Activated CD4-positive, alpha-beta T cell treated with anti-CD3 and anti-CD28 coated beads for 36 hours (primary cell): Measurements from ENCODE around the gene ELAVL2. TPM values are rescaled to one million over a fixed set of nuclear protein-coding genes. Genes with fewer than 3 reads are reported as not detected.

Experiments
- ATAC-seq: fragments of 200-7000 bp; cut with Tn5 transposase; one replicate; pipeline ENCODE4 v1.10.0; 2021; ENCODE audit warnings: mild to moderate bottlenecking, moderate library complexity
- CTCF ChIA-PET: fragments of 350-600 bp; sonication (Branson Sonifier 250); formaldehyde crosslinking; loops from one replicate; lab custom pipeline; 2021; ENCODE audit warnings: antibody characterized with exemption; lab: Charles Lee
- POLR2A ChIA-PET: fragments of 350-600 bp; sonication (Branson Sonifier 250); formaldehyde crosslinking; loops from one replicate; lab custom pipeline; 2021; ENCODE audit warnings: antibody characterized with exemption, inconsistent platforms; lab: Charles Lee
- DNase-seq: peaks from one replicate; pipeline ENCODE4 v3.0.0-alpha.2; 2020
- H3K27ac Mint-ChIP-seq: one replicate; pipeline ENCODE4 v1.8.0; 2021; ENCODE audit warnings: mixed read lengths
- H3K27me3 Mint-ChIP-seq: one replicate; pipeline ENCODE4 v1.8.0; 2021; ENCODE audit warnings: mixed read lengths
- H3K36me3 Mint-ChIP-seq: one replicate; pipeline ENCODE4 v1.8.0; 2021; ENCODE audit warnings: low read depth, mixed read lengths
- H3K4me1 Mint-ChIP-seq: one replicate; pipeline ENCODE4 v1.8.0; 2021; ENCODE audit warnings: mixed read lengths
- H3K4me3 Mint-ChIP-seq: one replicate; pipeline ENCODE4 v1.8.0; 2021; ENCODE audit warnings: mild to moderate bottlenecking, moderate library complexity, mixed read lengths
- H3K9me3 Mint-ChIP-seq: one replicate; pipeline ENCODE4 v1.8.0; 2021; ENCODE audit warnings: low read depth, mixed read lengths
- intact Hi-C, 2 experiments: fragments of 100-400 bp; cut with DNase I in 1 of 2; cut with micrococcal nuclease in 1 of 2; formaldehyde crosslinking; loops; one replicate each; pipeline versions ENCODE4 v1.14.2 to v1.15.1; 2022 to 2024; cut with DNase I, micrococcal nuclease
- total RNA-seq, 2 experiments: library from RNA; stranded (reverse); gene quantifications; one replicate each; pipeline ENCODE4 v1.2.3, GENCODE V29; 2021

The ELAVL2 gene
- total RNA-seq, 2 experiments from 2014 or later: not detected

DNA sequence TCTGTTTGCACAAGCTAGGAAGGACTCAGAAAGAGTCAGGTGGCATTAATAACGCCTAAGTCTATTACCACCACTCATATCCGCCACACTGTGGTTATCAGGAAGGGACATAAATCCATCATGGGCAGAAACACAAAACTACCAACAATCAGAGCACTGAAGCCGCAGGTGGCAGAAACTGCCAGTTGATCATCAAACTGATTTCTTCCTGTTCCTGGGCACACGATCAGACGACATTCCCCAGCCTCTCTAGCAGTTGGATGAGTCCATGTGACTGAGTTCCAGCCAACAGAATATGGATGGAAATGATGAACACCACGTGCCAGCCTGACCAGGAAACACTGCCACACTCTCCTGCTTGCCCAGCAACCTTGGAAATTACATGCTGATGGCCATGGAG is 181.7 kb downstream of the ELAVL2 start:
- ChIA-PET POLR2A (no interaction called here), CTCF (interaction anchor here (0.8 kb wide), 1 partner anchor 1105 kb away, joined by 4 read pairs; no protein-coding TSS in a partner anchor)
- Mint-ChIP-seq H3K36me3 (no peaks in the 10 kb centered on the region), H3K4me1 (no peaks in the 10 kb centered on the region), H3K4me3 (no peak overlapping the region), H3K9me3 (peaks cover 4% of the 10 kb centered on the region), H3K27me3 (no peaks in the 10 kb centered on the region), H3K27ac (no peak overlapping the region)
- intact Hi-C loops: no loop called here
- ATAC-seq (no peak), DNase-seq (no peak)

DNA sequence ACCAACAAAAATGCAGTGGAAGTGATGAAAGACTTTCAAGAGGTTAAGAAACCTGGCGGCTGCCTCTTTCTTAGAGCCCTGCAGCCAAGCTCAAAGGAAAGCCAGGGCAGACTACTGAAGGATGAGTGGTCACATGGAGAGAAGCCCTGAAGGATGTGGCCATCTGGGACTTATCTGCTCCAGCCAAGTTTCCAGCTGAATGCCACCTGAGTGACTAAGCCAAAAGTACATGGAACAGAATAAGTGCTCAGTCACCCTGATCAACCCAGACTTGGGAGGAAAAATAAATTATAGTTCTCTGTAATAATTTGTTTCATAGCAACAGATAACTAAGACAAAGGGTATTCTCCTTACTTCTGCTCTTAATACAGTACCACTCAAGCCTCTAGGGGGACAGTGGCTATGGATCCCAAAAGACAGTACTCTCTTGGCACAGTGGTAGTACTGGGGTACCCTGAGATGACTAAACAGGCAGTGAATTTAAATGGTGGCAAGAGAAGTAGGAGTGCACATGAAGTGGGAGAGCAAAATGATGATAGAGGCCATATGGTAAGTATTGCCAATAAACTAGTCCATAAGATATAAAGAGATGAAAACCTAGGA is 182.3 kb downstream of the ELAVL2 start:
- no peaks in the 10 kb centered on the region for H3K36me3 Mint-ChIP-seq
- no peak overlapping the region for H3K27ac Mint-ChIP-seq
- ATAC-seq: no peak
- ChIA-PET POLR2A (no interaction called here), CTCF (interaction anchor here (0.8 kb wide), 1 partner anchor 1106 kb away, joined by 4 read pairs; no protein-coding TSS in a partner anchor)
- no peaks in the 10 kb centered on the region for H3K27me3 Mint-ChIP-seq
- no peak for DNase-seq
- H3K4me3 Mint-ChIP-seq: no peak overlapping the region
- H3K4me1 Mint-ChIP-seq: no peaks in the 10 kb centered on the region
- peaks cover 4% of the 10 kb centered on the region for H3K9me3 Mint-ChIP-seq
- intact Hi-C loops: no loop called here
